Activated CD4-positive, alpha-beta T cell treated with anti-CD3 and anti-CD28 coated beads, Interleukin-2, amount 50 U/mL, for 1 hour (primary cell): ENCODE measurements around the gene ZNF512B.
"Not testable (repeated sequence)": the region's sequence is repeated elsewhere in the genome, so short reads cannot be mapped to it uniquely, and the experiment has no call there.

Experiments
- DNase-seq: peaks from one replicate; pipeline ENCODE4 v3.0.0-alpha.2; 2020

The ZNF512B gene

DNA sequence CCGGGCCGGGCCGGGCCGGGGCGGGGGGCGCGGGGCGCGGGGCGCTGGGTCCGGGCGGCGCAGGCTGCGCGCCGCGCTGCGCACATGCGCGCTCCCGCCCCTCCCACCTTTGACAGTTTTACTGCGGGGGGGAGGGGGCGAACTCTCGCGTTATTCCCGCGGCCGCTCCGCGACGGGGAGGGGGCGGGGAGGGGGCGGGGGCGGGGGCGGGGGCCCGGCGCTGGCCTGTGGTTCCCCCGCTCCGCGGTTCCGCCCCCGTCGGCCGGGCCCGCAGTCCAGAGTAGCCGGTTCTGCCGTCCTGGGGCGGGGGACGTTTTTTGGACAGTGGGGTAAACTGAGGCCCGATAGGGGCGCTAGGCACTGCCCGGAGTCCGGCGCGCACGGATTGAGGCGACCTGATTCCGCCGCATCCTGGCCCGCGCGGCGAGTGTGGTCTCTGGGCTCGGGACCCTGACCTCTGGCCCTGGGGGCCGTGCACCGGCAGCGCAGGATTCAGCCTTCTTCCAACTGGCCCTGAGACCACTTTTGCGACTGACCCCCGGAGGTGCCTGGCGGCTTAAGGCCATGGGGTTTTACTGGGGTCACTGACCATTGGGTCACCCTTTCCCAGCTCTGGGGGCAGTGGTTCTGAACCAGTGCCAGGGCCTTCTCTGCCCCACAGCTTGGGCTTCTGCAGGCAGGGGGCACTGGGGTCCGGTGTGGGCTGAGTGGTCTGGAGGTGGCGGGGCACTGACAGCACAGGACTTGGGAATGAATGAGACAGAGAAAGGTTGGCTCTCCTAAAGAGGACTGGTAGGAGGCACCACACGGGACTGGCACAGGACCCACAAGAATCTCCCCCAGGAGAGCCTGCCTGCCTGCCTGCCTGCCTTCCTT is at the start of gene ZNF512B:
ZNF512B (minus strand) TSS at position 93 of the 876 bp plus-strand sequence. CDS start 1,980 bp downstream, outside the sequence.
- peak; percentile 67 for DNase-seq

GRCh38 chr20:64015635-64016034 is 45.9 kb upstream of the ZNF512B start:
- DNase-seq = no peak

DNA sequence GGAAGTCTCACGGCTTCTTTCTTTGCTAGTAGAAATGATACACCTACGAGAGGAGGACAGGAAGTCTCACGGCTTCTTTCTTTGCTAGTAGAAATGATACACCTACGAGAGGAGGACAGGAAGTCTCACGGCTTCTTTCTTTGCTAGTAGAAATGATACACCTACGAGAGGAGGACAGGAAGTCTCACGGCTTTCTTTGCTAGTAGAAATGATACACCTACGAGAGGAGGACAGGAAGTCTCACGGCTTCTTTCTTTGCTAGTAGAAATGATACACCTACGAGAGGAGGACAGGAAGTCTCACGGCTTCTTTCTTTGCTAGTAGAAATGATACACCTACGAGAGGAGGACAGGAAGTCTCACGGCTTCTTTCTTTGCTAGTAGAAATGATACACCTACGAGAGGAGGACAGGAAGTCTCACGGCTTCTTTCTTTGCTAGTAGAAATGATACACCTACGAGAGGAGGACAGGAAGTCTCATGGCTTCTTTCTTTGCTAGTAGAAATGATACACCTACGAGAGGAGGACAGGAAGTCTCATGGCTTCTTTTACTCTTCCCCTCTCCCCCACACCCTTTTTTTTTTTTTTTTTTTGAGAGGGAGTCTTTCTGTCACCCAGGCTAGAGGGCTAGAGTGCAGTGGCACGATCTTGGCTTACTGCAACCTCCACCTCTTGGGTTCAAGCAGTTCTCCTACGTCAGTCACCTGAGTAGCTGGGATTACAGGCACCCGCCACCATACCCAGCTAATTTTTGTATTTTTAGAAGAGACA is 42.8 kb upstream of the ZNF512B start:
- DNase-seq = not testable (repeated sequence)

GRCh38 chr20:64011366-64011779 is 41.6 kb upstream of the ZNF512B start:
- DNase-seq = no peak

GRCh38 chr20:64010711-64011237 is 41.0 kb upstream of the ZNF512B start:
- no peak for DNase-seq

- no peak for DNase-seq
Measured at GRCh38 chr20:64009811-64010387, 40.2 kb upstream of the ZNF512B start.

DNA sequence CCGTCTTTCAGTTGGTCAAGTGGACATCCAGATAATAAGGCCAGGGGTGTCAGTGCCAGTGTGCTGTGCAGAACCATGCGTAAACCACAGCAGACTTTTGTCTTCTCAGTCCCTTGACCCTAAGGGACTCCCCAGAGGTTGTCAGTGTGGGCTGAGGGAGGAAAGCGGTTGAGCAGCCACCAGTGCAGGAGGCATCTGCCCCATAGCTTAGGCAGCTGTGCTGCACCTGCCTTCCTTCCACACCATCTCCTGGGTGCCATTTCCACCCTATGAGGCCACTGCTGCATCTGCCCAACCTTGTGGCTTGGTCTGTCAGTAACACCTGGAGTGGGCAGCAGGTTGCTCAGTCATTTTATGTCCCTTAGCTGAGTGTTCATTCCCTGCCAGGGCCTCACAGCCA is 37.2 kb upstream of the ZNF512B start:
- no peak for DNase-seq

GRCh38 chr20:64006490-64006889 is 36.8 kb upstream of the ZNF512B start:
- no peak for DNase-seq

GRCh38 chr20:64005394-64005793 is 35.7 kb upstream of the ZNF512B start:
- no peak for DNase-seq

GRCh38 chr20:64003960-64004725 is 34.4 kb upstream of the ZNF512B start:
- DNase-seq = no peak

DNA sequence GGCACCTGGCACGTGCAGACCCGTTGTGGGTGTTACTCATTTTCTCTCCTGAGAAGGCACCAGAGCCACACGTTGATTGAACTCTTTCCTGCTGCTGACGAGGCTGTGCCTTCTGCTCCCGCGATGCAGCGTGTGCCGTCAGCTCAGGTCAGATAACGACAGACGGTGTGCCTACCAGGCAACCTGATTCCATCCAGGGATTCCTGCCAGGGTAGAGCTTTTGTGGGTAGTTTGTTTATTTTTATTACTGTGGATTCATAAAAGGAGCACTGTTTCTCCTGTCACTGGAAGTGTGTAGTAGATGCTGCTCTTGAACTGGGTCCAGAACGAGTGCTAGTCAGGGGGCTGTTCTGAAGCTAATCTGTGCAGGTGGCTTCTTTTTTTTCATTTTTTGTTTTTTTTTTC is 31.9 kb upstream of the ZNF512B start:
- DNase-seq = no peak

- no peak for DNase-seq
Measured at GRCh38 chr20:64000906-64001305, 31.2 kb upstream of the ZNF512B start.

DNA sequence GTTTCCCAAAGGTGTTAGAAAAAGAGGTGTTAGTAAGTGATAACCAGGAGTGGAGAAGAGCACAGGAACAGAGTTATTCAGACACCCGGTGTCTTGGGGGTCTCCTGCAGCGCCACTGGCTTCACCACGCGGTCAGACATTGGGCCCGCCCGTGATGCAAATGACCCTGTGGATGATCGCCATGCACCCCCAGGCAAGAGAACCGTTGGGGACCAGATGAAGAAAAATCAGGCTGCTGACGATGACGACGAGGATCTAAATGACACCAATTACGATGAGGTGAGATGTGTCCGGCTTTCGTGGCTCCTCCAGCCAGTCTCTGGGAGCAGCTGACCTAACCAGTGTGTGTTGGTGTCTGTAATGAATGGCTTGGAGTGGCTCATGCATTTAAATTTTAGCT is 13.2 kb upstream of the ZNF512B start:
- DNase-seq = no peak

DNA sequence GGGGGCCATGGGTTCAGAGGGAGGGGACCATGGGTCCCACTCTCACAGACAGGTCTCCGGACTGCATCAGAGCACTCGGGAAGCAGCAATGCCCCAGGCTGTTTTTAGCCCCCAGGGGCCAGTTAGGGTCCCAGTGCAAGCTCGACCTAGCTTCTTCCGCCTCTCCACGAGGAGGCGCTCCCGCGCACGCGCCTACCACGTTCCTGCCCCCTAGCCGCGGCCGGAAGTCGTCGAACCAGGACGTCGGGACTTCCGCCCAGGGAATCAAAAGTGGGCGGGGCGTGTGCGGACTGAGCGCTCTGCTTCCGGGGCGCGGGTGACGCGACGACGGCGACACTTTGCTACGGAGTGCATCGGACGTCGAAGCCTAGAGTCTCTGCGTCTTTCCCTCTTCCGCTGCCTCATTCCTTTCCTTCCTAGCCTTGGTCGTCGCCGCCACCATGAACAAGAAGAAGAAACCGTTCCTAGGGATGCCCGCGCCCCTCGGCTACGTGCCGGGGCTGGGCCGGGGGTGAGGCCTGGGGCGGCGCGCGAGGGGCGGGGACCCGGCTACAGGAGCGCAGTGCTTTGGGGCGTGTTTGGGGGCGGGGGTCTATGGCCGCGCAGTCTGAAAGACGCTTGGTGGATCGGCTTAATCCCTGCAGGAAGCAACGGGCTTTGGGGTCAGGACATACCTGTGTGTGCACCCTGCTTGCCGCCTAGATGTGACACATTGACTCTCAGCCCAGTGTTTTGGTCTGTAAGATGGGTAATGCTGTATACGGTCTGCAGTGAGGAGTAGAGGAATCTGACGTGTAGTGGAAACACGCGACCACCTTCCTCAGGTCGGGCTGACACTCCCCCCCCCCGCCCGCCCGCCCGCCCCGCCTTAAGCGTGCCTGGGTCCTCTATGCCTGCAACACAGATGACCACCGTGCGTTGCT is 11.3 kb upstream of the ZNF512B start, which contains the start of gene PRPF6:
PRPF6 (plus strand) TSS at position 327 of the 923 bp plus-strand sequence; CDS start at position 441, 114 bp downstream.
- peak; percentile 94 for DNase-seq

GRCh38 chr20:63980317-63980805 is 10.6 kb upstream of the ZNF512B start:
- no peak for DNase-seq

DNA sequence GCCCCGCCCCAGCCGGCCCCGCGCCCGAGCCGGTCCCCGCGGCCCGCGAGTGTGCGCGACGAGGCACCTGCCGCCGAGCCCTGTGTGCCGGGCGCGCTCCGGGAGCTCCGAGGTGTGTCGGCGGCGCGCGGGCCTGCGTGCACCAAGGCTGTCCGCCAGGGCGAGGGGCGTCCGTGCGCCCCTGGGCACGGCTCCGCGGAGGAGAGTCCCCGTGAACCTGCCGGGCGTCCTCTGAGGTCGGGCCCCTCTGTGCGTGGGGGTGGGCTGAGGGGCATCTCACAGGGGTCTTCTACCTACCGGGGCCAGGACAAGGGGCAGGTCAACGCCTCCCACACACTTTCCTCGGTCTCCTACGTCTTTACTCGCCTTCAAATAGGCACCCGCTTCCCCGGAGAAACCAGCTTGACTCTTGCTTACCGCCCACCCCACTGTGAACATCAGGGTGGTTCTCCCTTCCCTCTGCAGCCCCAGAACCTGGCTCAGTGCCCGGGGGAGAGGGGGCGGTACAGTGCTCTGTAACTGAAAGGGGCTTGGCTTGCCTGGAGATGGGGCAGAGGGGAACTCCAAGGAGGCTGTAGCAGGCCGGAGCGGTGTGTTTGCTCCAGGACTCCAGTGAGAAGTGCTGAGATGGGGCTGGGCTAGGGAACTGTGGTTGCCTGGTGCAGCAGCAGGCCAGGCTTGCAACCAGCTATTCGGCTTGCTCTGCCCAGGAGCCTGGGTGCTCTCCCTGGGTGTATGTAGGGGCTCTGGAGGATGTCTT is 10.0 kb upstream of the ZNF512B start, which contains the start of gene SAMD10:
SAMD10 (minus strand) TSS at position 86 of the 760 bp plus-strand sequence. CDS start 175 bp downstream, outside the sequence.
- peak; percentile 58 for DNase-seq

DNA sequence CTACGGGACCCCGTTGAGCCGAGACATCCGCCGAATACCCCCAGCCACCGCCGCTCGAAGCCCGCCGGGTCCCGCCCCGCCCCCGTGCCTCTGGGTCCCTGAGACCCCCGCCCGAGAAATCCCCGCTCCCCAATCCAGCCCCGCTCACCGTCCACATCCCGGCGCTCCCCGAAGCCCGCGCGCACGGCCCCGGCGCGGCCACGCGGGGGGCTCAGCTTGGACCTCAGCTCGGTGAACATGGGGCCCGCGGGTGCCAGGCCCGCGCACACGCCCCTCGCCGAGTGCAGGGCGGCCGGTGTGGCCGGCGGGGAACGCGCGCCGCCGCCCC is 9.5 kb upstream of the ZNF512B start:
- DNase-seq = no peak

- no peak for DNase-seq
Measured at GRCh38 chr20:63978319-63979228, 8.8 kb upstream of the ZNF512B start.

- DNase-seq = peak; percentile 50
Measured at GRCh38 chr20:63977739-63978276, 8.1 kb upstream of the ZNF512B start.
